Activated CD8-positive, alpha-beta T cell treated with anti-CD3 and anti-CD28 coated beads for 36 hours (primary cell): Measurements from ENCODE around the gene CACNG4. TPM values are rescaled to one million over a fixed set of nuclear protein-coding genes. Genes with fewer than 3 reads are reported as not detected.

Experiments used
- ATAC-seq: fragments of 200-7000 bp; cut with Tn5 transposase; one replicate; pipeline ENCODE4 v1.10.0; 2021; ENCODE audit warnings: mild to moderate bottlenecking, moderate library complexity
- CTCF ChIA-PET: fragments of 350-600 bp; sonication (Branson Sonifier 250); formaldehyde crosslinking; loops from one replicate; lab custom pipeline; 2021; ENCODE audit warnings: antibody characterized with exemption; lab: Charles Lee
- POLR2A ChIA-PET: fragments of 350-600 bp; sonication (Branson Sonifier 250); formaldehyde crosslinking; loops from one replicate; lab custom pipeline; 2021; ENCODE audit warnings: antibody characterized with exemption; lab: Charles Lee
- DNase-seq: peaks from one replicate; pipeline ENCODE4 v3.0.0-alpha.2; 2020
- H3K27ac Mint-ChIP-seq: one replicate; pipeline ENCODE4 v1.8.0; 2021; ENCODE audit warnings: mild to moderate bottlenecking, mixed read lengths
- H3K27me3 Mint-ChIP-seq: one replicate; pipeline ENCODE4 v1.8.0; 2021; ENCODE audit warnings: mixed read lengths
- H3K36me3 Mint-ChIP-seq: one replicate; pipeline ENCODE4 v1.8.0; 2021; ENCODE audit warnings: low read depth, mixed read lengths
- H3K4me1 Mint-ChIP-seq: one replicate; pipeline ENCODE4 v1.8.0; 2021; ENCODE audit warnings: low read depth, mixed read lengths
- H3K4me3 Mint-ChIP-seq: one replicate; pipeline ENCODE4 v1.8.0; 2021; ENCODE audit warnings: mild to moderate bottlenecking, moderate library complexity, mixed read lengths
- H3K9me3 Mint-ChIP-seq: one replicate; pipeline ENCODE4 v1.8.0; 2021; ENCODE audit warnings: mixed read lengths
- intact Hi-C: fragments of 100-400 bp; cut with micrococcal nuclease; formaldehyde crosslinking; loops from one replicate; pipeline ENCODE4 v1.10.0; 2022
- total RNA-seq, 2 experiments: library from RNA; stranded (reverse); gene quantifications; one replicate each; pipeline ENCODE4 v1.2.3, GENCODE V29; 2021
- TF ChIP-seq, protein P1 (sequence below): fragments of 200-600 bp; IDR thresholded peaks from one replicate; pipeline ENCODE4 v1.8.0; 2022; ENCODE audit warnings: antibody characterized with exemption, mild to moderate bottlenecking

The CACNG4 gene
- total RNA-seq, 2 experiments from 2014 or later: not detected

GRCh38 chr17:67067571-67068482, 103.3 kb downstream of the CACNG4 start:
- no peak overlapping the region for H3K27ac Mint-ChIP-seq
- H3K4me3 Mint-ChIP-seq: no peak overlapping the region
- POLR2A ChIA-PET: interaction anchor here (0.6 to 1.0 kb wide), 3 partner anchors 14 to 73 kb away, joined by 3 to 4 read pairs (median 4); no protein-coding TSS in a partner anchor
- CTCF ChIA-PET: interaction anchor here (0.7 kb wide), 1 partner anchor 807 kb away, joined by 3 read pairs; no protein-coding TSS in a partner anchor
- DNase-seq: no peak
- no peaks in the 10 kb centered on the region for H3K4me1 Mint-ChIP-seq
- H3K36me3 Mint-ChIP-seq: peaks cover 3% of the 10 kb centered on the region
- ATAC-seq: no peak
- TF ChIP-seq, protein P1, sequence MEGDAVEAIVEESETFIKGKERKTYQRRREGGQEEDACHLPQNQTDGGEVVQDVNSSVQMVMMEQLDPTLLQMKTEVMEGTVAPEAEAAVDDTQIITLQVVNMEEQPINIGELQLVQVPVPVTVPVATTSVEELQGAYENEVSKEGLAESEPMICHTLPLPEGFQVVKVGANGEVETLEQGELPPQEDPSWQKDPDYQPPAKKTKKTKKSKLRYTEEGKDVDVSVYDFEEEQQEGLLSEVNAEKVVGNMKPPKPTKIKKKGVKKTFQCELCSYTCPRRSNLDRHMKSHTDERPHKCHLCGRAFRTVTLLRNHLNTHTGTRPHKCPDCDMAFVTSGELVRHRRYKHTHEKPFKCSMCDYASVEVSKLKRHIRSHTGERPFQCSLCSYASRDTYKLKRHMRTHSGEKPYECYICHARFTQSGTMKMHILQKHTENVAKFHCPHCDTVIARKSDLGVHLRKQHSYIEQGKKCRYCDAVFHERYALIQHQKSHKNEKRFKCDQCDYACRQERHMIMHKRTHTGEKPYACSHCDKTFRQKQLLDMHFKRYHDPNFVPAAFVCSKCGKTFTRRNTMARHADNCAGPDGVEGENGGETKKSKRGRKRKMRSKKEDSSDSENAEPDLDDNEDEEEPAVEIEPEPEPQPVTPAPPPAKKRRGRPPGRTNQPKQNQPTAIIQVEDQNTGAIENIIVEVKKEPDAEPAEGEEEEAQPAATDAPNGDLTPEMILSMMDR: no peak
- H3K9me3 Mint-ChIP-seq: no peaks in the 10 kb centered on the region
- H3K27me3 Mint-ChIP-seq: no peaks in the 10 kb centered on the region
- intact Hi-C loops: no loop called here

- no peak for DNase-seq
- H3K4me1 Mint-ChIP-seq: no peaks in the 10 kb centered on the region
- H3K27ac Mint-ChIP-seq: no peak overlapping the region
- H3K9me3 Mint-ChIP-seq: no peaks in the 10 kb centered on the region
- ATAC-seq: no peak
- intact Hi-C loops: no loop called here
- ChIA-PET CTCF (no interaction called here), POLR2A (interaction anchor here (1.0 kb wide), 1 partner anchor 13 kb away, joined by 4 read pairs; no protein-coding TSS in a partner anchor)
- peaks cover 6% of the 10 kb centered on the region for H3K36me3 Mint-ChIP-seq
- TF ChIP-seq, protein P1: no peak
- H3K4me3 Mint-ChIP-seq: no peak overlapping the region
- no peaks in the 10 kb centered on the region for H3K27me3 Mint-ChIP-seq
Observed at GRCh38 chr17:67068999-67069398, 104.5 kb downstream of the CACNG4 start.

GRCh38 chr17:67069603-67070136, 105.2 kb downstream of the CACNG4 start:
- ChIA-PET CTCF (no interaction called here), POLR2A (no interaction called here)
- Mint-ChIP-seq H3K36me3 (peaks cover 6% of the 10 kb centered on the region), H3K4me3 (no peak overlapping the region), H3K27ac (no peak overlapping the region), H3K27me3 (no peaks in the 10 kb centered on the region), H3K9me3 (no peaks in the 10 kb centered on the region), H3K4me1 (no peaks in the 10 kb centered on the region)
- DNase-seq (no peak), ATAC-seq (no peak)
- intact Hi-C loops: no loop called here
- TF ChIP-seq, protein P1: no peak

DNA sequence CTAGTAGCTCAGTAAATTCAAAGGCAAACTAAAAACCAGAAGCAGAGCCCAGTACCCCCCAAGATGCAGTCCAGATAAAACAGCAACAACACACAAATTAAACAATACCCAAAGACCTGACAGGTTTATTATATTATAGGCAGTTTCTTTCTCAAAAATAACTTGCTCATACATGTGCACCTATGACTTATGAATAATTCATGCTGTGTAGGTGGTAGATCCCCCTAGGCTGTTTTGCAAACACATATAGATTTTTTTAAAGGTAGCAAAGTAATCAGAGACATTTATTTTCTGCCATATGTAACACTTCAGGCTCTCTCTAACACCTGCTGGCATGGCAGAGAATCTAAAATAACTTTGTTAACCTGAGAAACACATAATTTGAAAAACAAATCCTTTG, 107.1 kb downstream of the CACNG4 start:
- POLR2A ChIA-PET: no interaction called here
- Mint-ChIP-seq H3K36me3 (peaks cover 9% of the 10 kb centered on the region), H3K27me3 (no peaks in the 10 kb centered on the region), H3K4me3 (no peak overlapping the region), H3K27ac (no peak overlapping the region), H3K4me1 (no peaks in the 10 kb centered on the region), H3K9me3 (no peaks in the 10 kb centered on the region)
- ATAC-seq (no peak), DNase-seq (no peak)
- TF ChIP-seq, protein P1: no peak
- CTCF ChIA-PET: interaction anchor here (0.7 kb wide), 1 partner anchor 10 kb away, joined by 4 read pairs; no protein-coding TSS in a partner anchor
- intact Hi-C loops: no loop called here

GRCh38 chr17:67072885-67073284, 108.4 kb downstream of the CACNG4 start:
- Mint-ChIP-seq H3K4me1 (no peaks in the 10 kb centered on the region), H3K4me3 (no peak overlapping the region), H3K9me3 (no peaks in the 10 kb centered on the region), H3K27ac (no peak overlapping the region), H3K36me3 (peaks cover 9% of the 10 kb centered on the region), H3K27me3 (no peaks in the 10 kb centered on the region)
- no peak for ATAC-seq
- ChIA-PET CTCF (no interaction called here), POLR2A (interaction anchor here (0.8 kb wide), 1 partner anchor 114 kb away, joined by 3 read pairs; no protein-coding TSS in a partner anchor)
- intact Hi-C loops: no loop called here
- no peak for DNase-seq
- TF ChIP-seq, protein P1: no peak
